NAMALWA (cell line): ENCODE data around the gene PCGF1.

Experiments used
- DNase-seq: peaks from one replicate; pipeline ENCODE4 v3.0.0-alpha.2; 2015; ENCODE audit warnings: low spot score

PCGF1 gene

DNA sequence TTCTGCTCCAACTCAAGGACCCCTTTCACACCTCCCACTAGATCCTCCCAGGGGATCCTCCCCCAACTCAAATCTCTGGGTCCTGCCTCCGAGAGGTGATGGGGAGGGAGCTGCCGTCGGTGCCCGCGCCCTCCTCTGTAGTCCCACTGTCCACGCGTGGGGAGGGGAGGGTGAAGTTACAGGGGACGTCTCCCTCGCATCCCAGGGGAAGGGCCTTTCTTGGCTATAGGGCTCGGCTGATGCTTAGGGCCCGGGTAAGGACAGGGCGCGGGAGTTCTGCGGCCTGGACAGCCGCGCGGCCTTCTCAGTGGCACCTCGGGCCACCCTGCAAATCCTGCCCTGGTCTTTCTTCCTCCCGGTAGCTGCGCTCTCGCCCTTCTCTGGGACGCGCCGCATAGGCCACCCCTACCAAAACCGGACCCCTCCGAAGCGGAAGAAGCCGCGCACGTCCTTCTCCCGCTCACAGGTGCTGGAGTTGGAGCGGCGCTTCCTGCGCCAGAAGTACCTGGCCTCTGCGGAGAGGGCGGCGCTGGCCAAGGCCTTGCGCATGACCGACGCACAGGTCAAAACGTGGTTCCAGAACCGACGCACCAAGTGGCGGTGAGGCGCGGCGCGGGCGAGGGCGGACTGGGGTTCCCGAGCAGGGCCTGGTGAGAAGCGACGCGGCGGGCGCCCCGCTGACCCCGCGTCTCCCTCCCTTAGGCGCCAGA, 7.9 kb upstream of the PCGF1 start:
- no peak for DNase-seq

DNA sequence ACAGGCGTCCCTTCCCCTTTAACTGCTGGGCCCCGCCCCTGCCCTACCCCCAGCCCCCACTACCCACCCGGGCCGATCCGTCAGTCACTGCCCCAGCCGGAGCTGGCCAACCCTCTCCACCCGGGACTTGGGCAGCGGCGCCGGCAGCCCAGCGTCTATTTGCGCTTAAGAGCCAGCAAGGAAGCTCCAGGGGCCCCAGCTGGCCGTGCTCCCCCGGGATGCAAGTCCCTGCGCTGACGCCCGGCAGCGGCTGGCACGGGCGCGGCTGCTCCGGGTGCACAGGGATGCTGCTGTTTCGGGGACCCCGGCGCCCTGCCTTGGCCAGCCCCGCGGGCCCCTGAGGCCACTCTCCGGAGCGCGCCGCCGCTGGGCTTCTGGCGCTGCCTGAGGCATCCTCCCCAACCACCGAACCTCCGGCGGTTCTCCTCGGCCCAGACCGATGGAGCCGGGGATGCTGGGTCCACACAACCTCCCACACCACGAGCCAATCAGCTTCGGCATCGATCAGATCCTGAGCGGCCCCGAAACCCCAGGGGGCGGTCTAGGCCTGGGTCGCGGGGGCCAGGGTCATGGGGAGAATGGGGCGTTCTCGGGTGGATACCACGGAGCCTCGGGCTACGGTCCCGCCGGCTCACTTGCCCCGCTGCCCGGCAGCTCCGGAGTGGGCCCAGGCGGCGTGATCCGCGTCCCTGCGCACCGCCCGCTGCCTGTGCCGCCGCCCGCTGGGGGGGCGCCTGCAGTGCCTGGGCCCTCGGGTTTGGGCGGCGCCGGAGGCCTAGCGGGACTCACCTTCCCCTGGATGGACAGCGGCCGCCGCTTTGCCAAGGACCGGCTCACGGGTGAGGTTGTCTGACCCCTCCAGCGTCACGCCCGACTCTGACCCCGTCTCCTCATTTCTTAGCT, 7.1 kb upstream of the PCGF1 start, which contains the start of gene TLX2:
TLX2 (plus strand) TSS at position 83 of the 903 bp plus-strand sequence; CDS start at position 440, 357 bp downstream.
- no peak for DNase-seq

DNA sequence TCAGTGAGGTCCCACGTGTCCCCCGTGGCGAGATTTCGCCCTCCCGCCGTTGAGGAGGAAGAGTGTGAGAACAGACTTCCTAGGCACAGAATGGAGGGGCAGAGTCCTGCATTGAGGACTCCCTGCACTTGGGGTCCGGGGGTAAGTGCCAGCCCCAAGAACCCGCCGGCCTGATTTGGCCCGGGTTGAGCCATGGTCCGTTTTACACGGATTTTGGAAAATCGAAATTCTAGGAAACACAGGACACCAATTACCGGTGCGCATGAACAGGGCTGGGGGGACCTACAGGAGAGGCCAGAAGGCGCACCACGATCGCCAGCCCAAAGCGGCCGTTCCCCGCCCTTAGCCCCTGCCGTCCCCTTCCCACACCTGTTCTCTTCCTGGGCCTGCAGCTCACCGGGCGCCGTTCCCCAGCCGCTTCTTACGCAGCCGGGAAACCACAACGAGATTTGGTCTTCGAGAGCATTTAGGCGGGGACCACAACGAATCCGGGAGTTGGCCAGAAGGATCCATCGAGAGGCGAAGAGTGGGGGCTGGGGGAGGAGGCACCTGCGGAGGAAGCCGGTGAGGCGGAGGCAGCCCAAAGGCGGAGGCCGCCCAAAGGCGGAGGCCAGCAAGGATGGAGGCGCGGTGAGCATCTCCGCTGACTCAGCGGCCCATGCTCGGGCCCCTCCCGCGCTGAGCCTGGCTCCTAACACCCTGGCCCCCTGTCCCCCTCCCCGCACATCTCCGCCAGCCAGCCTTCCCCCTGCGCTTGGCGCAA, 6.3 kb upstream of the PCGF1 start:
- DNase-seq: no peak

DNA sequence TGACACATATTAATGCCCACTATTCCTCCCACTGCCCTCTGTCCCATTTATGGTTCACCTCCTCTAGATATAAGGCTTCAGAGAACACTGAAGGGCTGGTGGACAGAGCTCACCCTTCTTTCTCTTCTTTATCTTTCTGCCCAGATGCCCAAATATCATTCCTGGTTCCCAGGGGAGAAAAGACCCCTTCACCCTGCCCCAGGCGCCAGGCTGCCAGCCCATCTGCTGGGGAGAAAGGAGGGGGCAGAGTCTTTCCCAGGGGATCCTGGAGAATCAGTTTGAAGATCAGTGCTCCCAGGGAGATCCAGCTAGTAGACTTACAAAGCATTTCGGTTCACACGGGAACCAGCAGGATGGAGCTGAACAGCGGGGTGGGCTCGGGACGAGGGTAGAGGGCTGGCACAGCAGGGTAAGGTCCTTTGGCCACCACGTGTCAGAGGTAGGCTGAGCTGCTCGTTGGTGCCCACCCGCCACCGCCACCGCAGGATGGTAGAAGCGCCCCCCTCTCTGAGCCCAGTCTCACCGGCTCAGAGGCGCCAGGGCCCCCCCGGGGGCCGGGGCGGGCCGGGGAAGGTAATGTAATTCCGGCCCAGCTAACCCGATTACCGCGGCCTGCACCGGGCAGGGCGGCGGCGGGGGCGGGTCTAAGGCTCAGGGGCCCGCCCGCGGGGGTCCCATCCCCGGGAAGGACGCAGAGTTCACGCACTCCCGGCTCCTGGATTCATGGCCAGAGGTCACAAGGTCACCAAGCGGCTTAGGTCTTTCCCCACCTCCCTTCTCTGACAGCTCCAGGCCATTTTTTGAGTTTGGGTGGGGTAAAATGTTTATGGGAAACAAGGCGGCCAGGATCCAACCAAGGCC, 5.5 kb upstream of the PCGF1 start:
- DNase-seq: no peak

DNA sequence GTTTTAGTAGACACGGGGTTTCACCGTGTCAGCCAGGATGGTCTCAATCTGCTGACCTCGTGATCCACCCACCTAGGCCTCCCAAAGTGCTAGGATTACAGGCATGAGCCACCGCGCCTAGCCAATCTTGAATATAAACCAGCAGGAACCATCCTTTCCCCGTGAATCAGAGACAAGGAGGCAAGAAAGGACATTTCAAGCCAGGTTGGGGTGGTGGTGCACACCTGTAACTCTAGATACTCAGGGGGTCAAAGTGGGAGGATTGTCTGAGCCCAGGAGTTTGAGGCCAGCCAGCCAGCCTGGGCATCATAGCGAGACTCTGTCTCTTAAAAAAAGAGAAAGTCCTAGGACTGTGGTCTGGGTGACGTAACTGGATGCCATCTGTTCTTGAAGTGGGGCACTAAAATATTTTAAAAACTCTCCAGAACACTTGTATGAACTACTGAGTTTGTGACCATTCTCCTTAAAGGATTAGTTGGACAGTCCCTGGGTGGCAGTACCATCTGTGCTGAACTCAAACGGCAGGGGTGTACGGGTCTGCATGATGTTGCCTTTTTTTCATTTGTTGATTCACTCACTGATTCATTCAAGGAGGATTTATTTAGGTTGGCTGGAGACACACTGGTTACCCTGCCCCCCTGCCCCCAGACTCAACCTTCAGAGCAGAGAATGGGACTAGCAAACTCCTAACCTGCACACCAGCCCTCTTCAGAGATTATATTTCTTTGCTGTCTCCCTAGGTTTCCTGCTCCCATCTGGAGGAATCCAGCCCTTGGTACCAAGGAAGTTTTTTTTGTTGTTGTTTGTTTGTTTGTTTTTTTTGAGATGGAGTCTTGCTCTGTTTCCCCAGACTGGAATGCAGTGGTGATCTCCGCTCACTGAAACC, 3.9 kb upstream of the PCGF1 start:
- no peak for DNase-seq

DNA sequence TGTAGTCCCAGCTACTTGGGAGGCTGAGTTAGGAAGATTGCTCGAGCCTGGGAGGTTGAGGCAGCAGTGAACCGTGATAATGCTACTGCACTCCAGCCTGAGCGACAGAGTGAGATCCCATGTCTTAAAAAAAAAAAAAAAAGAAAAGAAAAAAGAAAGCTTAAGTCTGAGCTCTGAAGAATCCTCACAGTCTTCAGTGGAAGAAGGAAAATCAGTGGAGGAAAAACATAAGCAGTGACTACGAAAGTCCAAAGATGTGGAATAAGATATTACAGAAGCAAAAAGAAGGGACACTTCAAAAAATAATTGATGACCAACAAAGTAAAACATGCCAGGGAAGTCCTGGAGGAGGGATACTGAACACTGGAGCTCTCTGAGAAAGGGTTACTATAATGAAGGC, 2.8 kb upstream of the PCGF1 start:
- no peak for DNase-seq

DNA sequence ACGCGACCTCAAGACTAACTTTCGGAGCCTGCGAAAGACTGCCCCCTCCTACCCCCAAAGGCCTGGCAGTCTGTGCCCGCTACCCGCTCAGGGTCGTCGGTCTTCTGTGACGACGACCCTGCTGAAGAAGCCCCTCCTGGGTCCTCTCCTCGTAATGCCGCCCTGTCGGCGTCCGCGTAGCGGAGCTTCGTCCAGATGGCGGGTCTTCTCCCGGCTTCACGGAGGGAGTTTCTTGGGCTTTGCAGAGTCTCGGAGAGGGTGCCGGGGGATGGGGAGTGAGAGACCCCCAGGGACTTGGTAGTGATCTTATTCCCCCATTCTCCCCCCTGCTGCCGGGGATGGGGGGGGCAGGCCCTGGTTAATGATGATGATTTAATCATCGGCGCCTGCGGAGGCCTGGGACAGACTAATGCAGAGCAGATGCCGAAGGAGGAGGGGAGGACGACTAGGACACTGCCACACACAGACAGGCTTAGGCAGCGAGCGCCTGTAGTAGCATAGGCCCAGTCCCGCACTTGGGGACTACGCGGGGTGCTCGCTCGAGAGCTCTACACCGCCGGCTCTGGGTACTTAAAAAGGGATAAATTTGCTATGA, 528 bp upstream of the PCGF1 start:
- peak; percentile 35 for DNase-seq

DNA sequence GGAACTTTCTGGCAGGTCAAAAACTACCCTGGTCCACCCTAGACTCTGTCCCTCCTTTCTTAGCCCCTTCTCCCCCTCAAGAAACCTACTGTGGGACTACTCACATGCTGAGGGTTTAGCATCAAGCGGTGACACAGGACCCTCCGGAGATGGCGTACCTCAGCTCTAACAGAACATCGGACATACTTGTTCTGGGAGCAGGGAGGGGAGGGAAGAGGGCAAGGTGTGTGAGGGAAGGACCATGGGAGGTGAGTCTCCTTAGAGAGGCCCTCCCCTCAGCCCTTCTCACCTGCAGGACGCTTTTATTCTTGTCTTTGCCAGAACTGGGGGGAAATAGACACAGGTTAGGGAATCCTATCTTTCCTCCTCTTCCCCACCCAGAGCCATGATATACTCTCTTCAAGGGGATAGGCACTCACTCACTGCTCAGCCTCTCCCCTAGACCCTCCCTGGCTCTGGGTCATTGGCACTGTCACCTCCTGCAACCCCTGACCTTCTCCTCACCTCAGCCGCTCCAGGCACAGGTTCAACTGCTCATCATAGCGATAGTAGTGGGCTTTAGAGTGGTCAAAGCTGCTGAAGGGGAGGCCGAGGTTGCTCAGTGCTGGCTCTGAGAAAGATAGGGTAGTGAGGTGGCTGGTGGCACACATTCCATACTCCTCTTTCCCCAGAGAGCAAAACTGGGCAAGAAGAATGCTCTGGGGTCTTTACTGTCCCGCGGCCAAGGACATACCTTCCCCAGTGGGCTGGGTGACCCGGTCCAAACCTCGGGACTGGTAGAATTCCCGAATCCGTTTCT, 1.8 kb downstream of the PCGF1 start:
- DNase-seq: no peak

DNA sequence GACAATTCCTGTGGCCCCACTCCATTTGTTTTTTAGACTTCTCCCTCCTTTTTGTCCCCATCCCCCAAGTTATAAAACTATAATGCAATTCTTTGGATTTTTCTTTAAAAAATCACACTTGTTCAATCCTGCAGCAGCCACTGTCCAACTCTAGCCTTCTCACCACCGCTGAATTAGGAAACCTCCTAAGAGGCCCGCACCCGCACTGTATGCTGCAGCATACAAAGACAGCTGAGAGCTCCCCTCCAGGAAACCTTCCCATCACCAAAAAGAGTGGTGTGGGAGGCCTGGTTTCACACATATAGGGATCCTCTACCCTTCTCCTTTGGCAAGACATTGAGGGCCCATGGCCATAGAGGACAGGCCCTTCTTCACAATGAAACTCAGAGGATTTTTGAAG, 2.9 kb downstream of the PCGF1 start:
- no peak for DNase-seq

DNA sequence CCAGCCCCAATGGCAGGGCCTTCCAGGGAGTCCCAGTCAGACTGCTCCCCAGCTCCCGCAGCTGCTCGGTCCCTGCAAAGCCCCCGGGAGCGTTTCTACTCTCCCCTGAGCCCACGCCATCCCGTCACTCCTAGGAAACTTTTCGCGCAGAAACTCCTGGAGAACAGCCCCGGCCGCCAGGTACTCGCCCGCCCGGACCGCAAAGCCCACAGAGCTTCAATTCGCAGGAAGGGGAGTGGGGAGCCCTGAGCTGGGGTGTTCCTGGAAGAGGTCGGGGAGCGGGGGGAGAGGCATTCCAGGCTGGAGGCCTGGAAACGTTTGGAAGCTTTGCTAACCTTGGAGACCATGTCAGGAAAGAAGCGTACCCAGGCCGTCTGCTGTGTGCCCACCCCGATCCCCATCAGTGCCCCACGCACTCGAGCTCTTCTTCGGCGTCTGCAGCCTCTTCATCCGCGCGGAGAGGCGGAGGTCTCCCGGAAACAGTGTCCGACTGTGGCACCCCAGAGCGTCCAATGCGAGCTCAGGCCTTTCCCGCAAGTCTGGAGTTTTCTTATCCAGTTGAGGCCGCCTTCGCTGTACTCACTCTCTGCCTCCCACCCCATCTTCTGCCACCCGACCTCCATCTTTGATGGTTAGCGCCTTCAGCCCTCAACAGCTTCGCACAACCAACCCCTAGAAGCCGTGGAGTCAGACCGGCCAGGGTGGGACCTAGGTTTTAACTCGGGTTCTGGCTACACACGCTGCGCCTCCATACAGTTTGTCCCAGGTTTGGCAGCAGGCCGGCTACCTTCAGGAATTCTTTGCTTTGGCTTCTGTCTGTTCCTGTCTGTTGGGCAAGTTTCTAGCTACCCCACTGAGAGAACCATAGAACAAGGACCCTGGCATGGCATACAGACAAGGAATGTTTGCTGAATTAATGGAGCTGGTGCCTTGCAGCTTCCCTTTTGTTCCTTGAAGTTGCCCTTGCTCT, 3.7 kb downstream of the PCGF1 start:
- no peak for DNase-seq

DNA sequence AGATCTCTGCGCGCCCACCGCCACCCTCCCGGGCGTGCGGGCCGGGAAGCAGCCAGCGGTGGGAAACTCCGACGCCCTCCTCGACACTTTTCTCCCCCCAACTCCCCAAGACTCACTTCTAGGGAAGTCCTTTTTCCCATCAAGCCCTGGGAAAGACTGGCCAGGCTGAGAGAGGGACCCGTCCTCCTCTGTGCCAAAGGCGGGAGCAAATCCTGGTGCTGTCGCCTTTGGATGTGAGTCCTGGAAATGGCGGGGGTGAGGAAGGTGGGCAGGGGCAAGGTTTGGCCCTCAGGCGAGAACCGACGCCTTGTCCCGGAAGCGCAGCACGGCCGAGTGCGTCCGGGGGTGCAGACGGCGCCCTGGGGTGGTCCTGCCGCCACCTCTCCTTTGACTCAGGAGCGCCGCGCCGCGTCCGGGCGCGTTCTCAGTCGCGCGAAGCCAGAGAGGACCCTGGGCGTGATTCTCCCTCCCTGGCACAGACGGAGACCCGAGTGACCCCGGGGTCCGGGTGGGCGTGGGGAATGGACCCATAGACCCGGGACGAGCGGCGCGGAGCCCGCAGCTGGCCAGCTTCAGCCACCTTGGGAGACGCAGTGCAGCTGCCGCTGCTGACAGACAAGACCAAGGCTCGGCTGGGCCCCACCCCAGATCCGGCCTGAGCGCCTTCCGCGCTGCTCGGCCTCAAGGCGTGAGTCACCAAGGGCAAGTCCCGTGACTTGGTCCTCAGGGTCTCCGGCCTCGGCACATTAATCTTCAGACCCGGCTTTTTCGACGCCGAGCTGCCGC, 4.6 kb downstream of the PCGF1 start:
- no peak for DNase-seq

DNA sequence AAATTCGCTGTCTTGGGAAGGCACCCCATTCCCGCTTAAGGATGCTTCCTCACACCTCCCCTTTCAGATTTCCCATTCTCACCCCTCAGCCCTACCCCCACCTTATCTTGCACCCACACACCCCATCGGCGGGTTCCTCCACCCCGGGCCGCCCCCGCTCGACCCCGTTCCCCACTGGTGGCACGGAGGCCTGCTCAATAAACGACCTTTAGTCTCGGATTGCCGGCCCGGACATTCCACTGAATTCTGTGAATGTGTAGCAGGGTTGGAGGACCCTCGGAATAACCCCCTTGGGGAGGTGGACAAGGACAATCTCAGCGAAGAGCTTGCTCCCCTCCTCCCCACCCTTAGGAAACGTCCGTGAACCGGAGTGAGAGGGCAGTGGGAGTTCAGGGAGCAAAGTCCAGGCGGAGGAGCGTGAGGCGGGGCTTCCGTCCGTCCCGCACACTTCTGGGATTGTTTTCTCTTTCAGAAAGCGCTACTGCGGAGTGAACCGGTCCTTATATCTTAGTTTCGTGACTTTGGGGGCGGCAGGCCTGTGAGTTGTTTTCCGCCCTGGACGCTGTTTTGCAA, 5.3 kb downstream of the PCGF1 start:
- DNase-seq: no peak

DNA sequence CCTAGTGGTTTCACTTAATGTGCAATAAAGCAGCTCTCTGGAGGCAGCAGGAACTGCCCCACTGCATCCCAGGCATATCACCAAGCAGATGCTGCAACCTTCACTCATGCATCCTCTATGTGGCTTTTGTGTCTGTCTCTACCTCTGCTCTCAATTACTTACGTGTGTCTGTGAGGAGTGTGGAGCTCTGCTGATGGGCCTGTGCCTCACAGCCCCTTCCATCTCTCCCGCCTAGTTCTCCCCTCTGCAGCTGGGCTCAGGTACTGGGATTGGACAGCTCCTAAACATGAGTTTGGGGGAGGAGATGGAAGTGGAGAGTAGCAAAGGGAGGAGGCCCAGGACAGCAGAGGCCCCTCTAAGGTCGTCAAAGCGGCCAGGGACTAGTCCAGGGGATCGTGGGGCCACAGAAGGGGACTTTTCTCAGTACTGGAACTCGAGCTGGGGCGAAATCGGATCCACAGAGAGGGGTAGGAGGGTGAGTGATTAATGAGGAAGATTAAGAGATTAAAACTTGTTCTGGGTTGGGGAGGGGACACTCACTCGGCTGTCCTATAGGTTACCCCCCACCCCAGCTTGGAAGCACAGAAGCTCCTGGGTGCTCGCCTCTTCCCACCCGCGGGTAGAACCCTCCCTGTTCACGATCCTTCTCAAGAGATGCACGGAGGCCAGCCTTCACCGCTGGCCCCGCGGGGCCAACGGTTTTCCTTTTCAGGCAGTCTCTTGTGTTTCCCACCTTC, 6.0 kb downstream of the PCGF1 start:
- peak; percentile 23 for DNase-seq

DNA sequence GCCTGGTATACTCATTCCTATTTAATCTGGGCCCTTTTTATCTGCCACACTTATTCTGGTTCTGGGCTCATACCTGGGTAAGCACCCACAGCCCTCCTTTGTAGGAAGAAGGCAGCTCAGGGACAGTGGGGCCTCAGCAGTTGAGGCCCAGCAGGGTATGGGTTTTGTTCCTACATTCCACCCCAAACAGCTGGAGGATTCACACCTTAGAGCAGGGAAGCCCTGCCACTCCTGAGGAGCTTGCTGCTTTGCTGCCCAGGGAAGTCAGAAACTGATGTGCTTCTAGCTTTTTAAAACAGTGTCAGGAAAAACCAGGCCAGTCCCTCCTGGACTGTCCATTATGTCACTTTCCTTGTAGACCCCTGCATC, 6.9 kb downstream of the PCGF1 start:
- DNase-seq: no peak

DNA sequence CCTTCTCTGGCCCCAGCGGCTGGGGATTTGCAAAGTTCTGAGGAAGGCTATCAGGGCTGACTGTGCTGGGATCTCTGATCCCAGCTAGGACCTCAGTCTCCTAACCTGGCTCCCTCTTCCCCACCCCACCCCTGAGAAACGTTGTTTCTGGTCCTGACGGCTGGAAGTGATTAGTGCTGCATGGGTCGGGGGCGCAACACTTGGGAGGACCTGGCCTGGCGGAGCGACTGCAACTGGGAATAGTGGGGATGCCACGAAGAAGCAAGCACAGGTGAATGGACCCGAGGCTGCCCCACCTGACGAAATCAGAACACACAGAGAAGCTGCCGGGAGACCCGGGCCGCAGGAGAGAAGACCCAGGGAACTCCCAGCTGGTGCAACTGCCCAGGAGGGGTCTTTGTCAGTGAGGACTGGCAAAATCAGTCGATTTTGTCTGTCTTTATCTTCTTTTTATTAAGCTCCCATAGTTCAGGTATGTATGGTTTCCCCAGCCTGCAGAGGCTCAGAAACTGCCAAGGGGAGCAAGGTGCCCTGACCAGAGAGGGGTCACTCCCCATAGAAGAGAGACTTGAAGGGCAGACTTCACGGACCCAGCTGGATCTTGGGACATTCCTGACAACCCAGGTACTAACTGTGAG, 7.4 kb downstream of the PCGF1 start:
- no peak for DNase-seq
